GM23338 (cell line): Measurements from ENCODE around the gene CCSAP. TPM values are rescaled to one million over a fixed set of nuclear protein-coding genes. Genes with fewer than 3 reads are reported as not detected.

Experiments used
- ATAC-seq: fragments of 200-7000 bp; cut with Tn5 transposase; 3 replicates; pipeline ENCODE4 v1.9.1; 2020
- DNase-seq: peaks from one replicate; pipeline ENCODE4 v3.0.0-alpha.2; 2015; ENCODE audit warnings: low spot score
- H2AFZ ChIP-seq: fragments of 200-600 bp; sonication (generic); 2 replicates; pipeline ENCODE4 v1.8.0; 2016; ENCODE audit warnings: antibody characterized with exemption, mild to moderate bottlenecking, moderate library complexity
- H3F3A ChIP-seq: fragments of 200-600 bp; sonication (generic); replicated peaks from 2 replicates; pipeline ENCODE4 v1.8.0; 2017; ENCODE audit warnings: antibody characterized with exemption, mixed run types, low read depth
- H3K27ac ChIP-seq: fragments of 200-600 bp; sonication (generic); 2 replicates; pipeline ENCODE4 v1.6.1; 2016; ENCODE audit warnings: low read depth
- H3K27me3 ChIP-seq: fragments of 200-600 bp; sonication (generic); 2 replicates; pipeline ENCODE4 v1.8.0; 2016; ENCODE audit warnings: mild to moderate bottlenecking, mixed run types, moderate library complexity; ENCODE audit not compliant: insufficient read depth
- H3K36me3 ChIP-seq: fragments of 200-600 bp; sonication (generic); 2 replicates; pipeline ENCODE4 v1.8.0; 2016; ENCODE audit warnings: mild to moderate bottlenecking; ENCODE audit not compliant: insufficient read depth
- H3K4me1 ChIP-seq: fragments of 200-600 bp; sonication (generic); 2 replicates; pipeline ENCODE4 v1.8.0; 2016; ENCODE audit warnings: mild to moderate bottlenecking, moderate library complexity; ENCODE audit not compliant: insufficient read depth
- H3K4me2 ChIP-seq: fragments of 200-600 bp; sonication (generic); 2 replicates; pipeline ENCODE4 v1.7.1; 2017; ENCODE audit warnings: mixed run types
- H3K4me3 ChIP-seq: fragments of 200-600 bp; sonication (generic); 2 replicates; pipeline ENCODE4 v1.6.1; 2016; ENCODE audit warnings: mixed run types
- H3K79me2 ChIP-seq: fragments of 200-600 bp; sonication (generic); replicated peaks from 2 replicates; pipeline ENCODE4 v1.8.0; 2017; ENCODE audit warnings: mild to moderate bottlenecking; ENCODE audit not compliant: insufficient read depth
- H3K9me2 ChIP-seq: fragments of 200-600 bp; sonication (generic); 2 replicates; pipeline ENCODE4 v1.8.0; 2017; ENCODE audit not compliant: insufficient read depth
- H4K20me1 ChIP-seq: fragments of 200-600 bp; sonication (generic); replicated peaks from 2 replicates; pipeline ENCODE4 v1.8.0; 2017; ENCODE audit warnings: mild to moderate bottlenecking; ENCODE audit not compliant: insufficient read depth
- H3K27ac Mint-ChIP-seq: 2 replicates; pipeline ENCODE4 v1.8.0; 2020; ENCODE audit warnings: inconsistent platforms, mild to moderate bottlenecking, moderate library complexity, mixed read lengths
- H3K27me3 Mint-ChIP-seq: 3 replicates; pipeline ENCODE4 v1.8.0; 2022; ENCODE audit warnings: low read depth, mild to moderate bottlenecking, moderate library complexity, mixed read lengths, inconsistent platforms; ENCODE audit not compliant: insufficient read depth, poor library complexity
- H3K36me3 Mint-ChIP-seq: 3 replicates; pipeline ENCODE4 v1.8.0; 2021; ENCODE audit warnings: low read depth, mild to moderate bottlenecking, inconsistent platforms, moderate library complexity, mixed read lengths
- H3K4me1 Mint-ChIP-seq: 3 replicates; pipeline ENCODE4 v1.8.0; 2020; ENCODE audit warnings: mild to moderate bottlenecking, inconsistent platforms, mixed read lengths
- H3K4me3 Mint-ChIP-seq: 3 replicates; pipeline ENCODE4 v1.8.0; 2021; ENCODE audit warnings: moderate library complexity, mild to moderate bottlenecking, inconsistent platforms, mixed read lengths
- H3K9me3 Mint-ChIP-seq: 3 replicates; pipeline ENCODE4 v1.8.0; 2020; ENCODE audit warnings: moderate library complexity, mild to moderate bottlenecking, inconsistent platforms, mixed read lengths
- CTCF ChIP-seq, 2 experiments: fragments of 200-600 bp in 1 of 2; sonication (generic) in 1 of 2; conservative IDR thresholded peaks; 2 replicates each; pipeline versions ENCODE4 v1.5.1 to v1.6.1; 2016 to 2017; ENCODE audit warnings: antibody characterized with exemption in 2 of 2, low read depth in 2 of 2, mild to moderate bottlenecking in 2 of 2, moderate library complexity in 1 of 2
- EZH2phosphoT487 ChIP-seq: fragments of 200-600 bp; sonication (generic); IDR thresholded peaks from one replicate; pipeline ENCODE4 v1.8.1; 2018; ENCODE audit warnings: antibody characterized with exemption; ENCODE audit not compliant: unreplicated experiment
- polyA plus RNA-seq: library from polyadenylated mRNA; unstranded; fragments of >200 nt; fragmentation: Nextera tagmentation; extraction: Ambion mirVana; gene quantifications from 2 replicates; pipeline ENCODE4 v1.2.1, GENCODE V29; 2016
- total RNA-seq: library from RNA; depleted of rRNA; stranded (reverse); fragments of >200 nt; shearing (Covaris generic); gene quantifications from 2 replicates; pipeline ENCODE4 v1.2.3, GENCODE V29; 2014
- TF ChIP-seq, protein P1 (sequence below): fragments of 250-450 bp; sonication (Bioruptor Pico); IDR thresholded peaks from 2 replicates; pipeline ENCODE4 v1.5.0; 2020; ENCODE audit warnings: mild to moderate bottlenecking, moderate library complexity

Gene CCSAP
- total and polyA plus RNA-seq, 2 experiments from 2014 or later: 4.2 to 13.3 TPM

DNA sequence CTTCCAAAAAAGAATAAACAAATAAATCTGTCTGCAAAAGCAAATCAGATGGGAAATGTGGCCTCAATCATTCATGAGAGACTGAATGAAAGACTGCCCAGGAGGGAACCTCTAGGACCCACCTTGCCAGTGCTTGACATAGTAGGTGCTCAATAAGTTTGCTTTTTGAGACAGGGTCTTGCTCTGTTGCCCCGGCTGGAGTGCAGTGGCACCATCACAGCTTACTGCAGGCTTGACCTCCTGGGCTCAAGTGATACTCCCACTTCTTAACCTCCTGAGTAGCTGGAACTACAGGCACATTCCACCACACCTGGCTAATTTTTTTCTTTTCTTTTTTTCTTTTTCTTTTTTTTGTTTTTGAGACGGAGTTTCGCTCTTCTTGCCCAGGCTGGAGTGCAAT, 40.3 kb upstream of the CCSAP start:
- Mint-ChIP-seq H3K27me3 (peaks cover 3% of the 10 kb centered on the region), H3K27ac (no peak overlapping the region), H3K4me3 (no peak overlapping the region), H3K9me3 (no peaks in the 10 kb centered on the region), H3K36me3 (no peaks in the 10 kb centered on the region), H3K4me1 (peaks cover 34% of the 10 kb centered on the region)
- Histone ChIP-seq H3K27me3 (no peaks in the 10 kb centered on the region), H3K9me2 (no peaks in the 10 kb centered on the region), H3F3A (0 out of 2 replicates have a peak, but pooled peaks cover 5% of the 10 kb centered on the region), H3K36me3 (no peaks in the 10 kb centered on the region), H3K4me3 (no peak overlapping the region), H3K4me2 (no peak overlapping the region), H4K20me1 (no peaks in the 10 kb centered on the region), H2AFZ (no peak overlapping the region), H3K27ac (no peak overlapping the region), H3K4me1 (peaks cover 33% of the 10 kb centered on the region), H3K79me2 (no peaks in the 10 kb centered on the region)
- DNase-seq (no peak), ATAC-seq (no peak)
- TF ChIP-seq, protein P1, sequence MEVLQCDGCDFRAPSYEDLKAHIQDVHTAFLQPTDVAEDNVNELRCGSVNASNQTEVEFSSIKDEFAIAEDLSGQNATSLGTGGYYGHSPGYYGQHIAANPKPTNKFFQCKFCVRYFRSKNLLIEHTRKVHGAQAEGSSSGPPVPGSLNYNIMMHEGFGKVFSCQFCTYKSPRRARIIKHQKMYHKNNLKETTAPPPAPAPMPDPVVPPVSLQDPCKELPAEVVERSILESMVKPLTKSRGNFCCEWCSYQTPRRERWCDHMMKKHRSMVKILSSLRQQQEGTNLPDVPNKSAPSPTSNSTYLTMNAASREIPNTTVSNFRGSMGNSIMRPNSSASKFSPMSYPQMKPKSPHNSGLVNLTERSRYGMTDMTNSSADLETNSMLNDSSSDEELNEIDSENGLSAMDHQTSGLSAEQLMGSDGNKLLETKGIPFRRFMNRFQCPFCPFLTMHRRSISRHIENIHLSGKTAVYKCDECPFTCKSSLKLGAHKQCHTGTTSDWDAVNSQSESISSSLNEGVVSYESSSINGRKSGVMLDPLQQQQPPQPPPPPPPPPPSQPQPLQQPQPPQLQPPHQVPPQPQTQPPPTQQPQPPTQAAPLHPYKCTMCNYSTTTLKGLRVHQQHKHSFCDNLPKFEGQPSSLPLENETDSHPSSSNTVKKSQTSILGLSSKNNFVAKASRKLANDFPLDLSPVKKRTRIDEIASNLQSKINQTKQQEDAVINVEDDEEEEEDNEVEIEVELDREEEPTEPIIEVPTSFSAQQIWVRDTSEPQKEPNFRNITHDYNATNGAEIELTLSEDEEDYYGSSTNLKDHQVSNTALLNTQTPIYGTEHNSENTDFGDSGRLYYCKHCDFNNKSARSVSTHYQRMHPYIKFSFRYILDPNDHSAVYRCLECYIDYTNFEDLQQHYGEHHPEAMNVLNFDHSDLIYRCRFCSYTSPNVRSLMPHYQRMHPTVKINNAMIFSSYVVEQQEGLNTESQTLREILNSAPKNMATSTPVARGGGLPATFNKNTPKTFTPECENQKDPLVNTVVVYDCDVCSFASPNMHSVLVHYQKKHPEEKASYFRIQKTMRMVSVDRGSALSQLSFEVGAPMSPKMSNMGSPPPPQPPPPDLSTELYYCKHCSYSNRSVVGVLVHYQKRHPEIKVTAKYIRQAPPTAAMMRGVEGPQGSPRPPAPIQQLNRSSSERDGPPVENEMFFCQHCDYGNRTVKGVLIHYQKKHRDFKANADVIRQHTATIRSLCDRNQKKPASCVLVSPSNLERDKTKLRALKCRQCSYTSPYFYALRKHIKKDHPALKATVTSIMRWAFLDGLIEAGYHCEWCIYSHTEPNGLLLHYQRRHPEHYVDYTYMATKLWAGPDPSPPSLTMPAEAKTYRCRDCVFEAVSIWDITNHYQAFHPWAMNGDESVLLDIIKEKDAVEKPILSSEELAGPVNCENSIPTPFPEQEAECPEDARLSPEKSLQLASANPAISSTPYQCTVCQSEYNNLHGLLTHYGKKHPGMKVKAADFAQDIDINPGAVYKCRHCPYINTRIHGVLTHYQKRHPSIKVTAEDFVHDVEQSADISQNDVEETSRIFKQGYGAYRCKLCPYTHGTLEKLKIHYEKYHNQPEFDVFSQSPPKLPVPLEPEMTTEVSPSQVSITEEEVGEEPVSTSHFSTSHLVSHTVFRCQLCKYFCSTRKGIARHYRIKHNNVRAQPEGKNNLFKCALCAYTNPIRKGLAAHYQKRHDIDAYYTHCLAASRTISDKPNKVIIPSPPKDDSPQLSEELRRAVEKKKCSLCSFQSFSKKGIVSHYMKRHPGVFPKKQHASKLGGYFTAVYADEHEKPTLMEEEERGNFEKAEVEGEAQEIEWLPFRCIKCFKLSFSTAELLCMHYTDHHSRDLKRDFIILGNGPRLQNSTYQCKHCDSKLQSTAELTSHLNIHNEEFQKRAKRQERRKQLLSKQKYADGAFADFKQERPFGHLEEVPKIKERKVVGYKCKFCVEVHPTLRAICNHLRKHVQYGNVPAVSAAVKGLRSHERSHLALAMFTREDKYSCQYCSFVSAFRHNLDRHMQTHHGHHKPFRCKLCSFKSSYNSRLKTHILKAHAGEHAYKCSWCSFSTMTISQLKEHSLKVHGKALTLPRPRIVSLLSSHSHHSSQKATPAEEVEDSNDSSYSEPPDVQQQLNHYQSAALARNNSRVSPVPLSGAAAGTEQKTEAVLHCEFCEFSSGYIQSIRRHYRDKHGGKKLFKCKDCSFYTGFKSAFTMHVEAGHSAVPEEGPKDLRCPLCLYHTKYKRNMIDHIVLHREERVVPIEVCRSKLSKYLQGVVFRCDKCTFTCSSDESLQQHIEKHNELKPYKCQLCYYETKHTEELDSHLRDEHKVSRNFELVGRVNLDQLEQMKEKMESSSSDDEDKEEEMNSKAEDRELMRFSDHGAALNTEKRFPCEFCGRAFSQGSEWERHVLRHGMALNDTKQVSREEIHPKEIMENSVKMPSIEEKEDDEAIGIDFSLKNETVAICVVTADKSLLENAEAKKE (CRISPR knock-in tag): no peak

DNA sequence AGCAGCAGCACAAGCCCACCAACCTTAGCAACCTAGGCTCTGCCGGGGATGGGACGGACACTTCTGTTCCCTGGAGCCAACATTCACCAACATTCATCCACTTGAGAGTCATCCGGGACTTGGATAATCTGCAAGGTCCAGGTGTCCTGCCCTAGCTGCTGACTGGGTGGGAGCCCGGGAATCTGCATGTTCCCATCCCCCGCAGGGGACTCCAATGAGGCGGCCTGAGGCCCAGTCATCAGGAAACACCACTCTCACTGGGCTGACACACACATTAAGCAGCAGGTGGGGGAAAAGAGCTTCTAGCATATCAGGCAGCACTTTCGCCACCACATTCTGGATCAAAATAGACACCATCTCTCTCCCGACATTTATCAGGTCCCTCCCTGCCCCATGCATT, 38.4 kb upstream of the CCSAP start:
- no peak for TF ChIP-seq EZH2phosphoT487
- peak in 1 of 2 experiments; percentile 43; a peak in 2 of 4 replicates for TF ChIP-seq CTCF (conservative IDR thresholded peaks at IDR 0.05; ENCODE audit: low read depth in 2 of 2)
- H3K4me1 ChIP-seq: peaks cover 33% of the 10 kb centered on the region

More for the DNA sequence above, 38.4 kb upstream of the CCSAP start:
- ATAC-seq (peak; percentile 58), DNase-seq (peak; percentile 71)
- Histone ChIP-seq H3F3A (0 out of 2 replicates have a peak, but pooled peaks cover 5% of the 10 kb centered on the region), H3K4me2 (peak overlapping the region; percentile 37), H4K20me1 (no peaks in the 10 kb centered on the region), H3K36me3 (no peaks in the 10 kb centered on the region), H3K79me2 (no peaks in the 10 kb centered on the region), H3K27ac (no peak overlapping the region), H3K27me3 (no peaks in the 10 kb centered on the region), H3K4me3 (no peak overlapping the region), H3K9me2 (no peaks in the 10 kb centered on the region), H2AFZ (peak overlapping the region; percentile 97)
- Mint-ChIP-seq H3K9me3 (no peaks in the 10 kb centered on the region), H3K4me3 (no peak overlapping the region; the same call in 2 of the 3 replicates), H3K27ac (no peak overlapping the region), H3K4me1 (peaks cover 34% of the 10 kb centered on the region), H3K36me3 (no peaks in the 10 kb centered on the region), H3K27me3 (peaks cover 3% of the 10 kb centered on the region)
